H1 (cell line): ENCODE results near the gene CACNA1C. TPM values are rescaled to one million over a fixed set of nuclear protein-coding genes. Genes with fewer than 3 reads are reported as not detected.

Experiments used
- CTCF ChIA-PET: fragments of 300-600 bp; sonication (Branson Sonifier 250); formaldehyde crosslinking; loops from one replicate; lab custom pipeline; 2021; ENCODE audit not compliant: partially characterized antibody; lab: Charles Lee
- POLR2A ChIA-PET: fragments of 300-600 bp; sonication (Branson Sonifier 250); formaldehyde crosslinking; loops from one replicate; lab custom pipeline; 2021; ENCODE audit warnings: inconsistent platforms; ENCODE audit not compliant: partially characterized antibody; lab: Charles Lee
- DNase-seq, 2 experiments: peaks; one replicate each; pipeline versions ENCODE4 v3.0.0 to v3.0.0-alpha.2; 2010 to 2022; ENCODE audit warnings: low spot score in 2 of 2, low read depth in 1 of 2, mixed read lengths in 1 of 2
- FAIRE-seq: peaks from 2 replicates; lab custom pipeline; 2011; peaks lifted over from hg19 to GRCh38; lab: Jason Lieb, UNC
- H2AFZ ChIP-seq: 2 replicates; pipeline ENCODE4 v1.8.1; 2012; ENCODE audit warnings: low read length, inconsistent platforms
- H2AK5ac ChIP-seq: 2 replicates; pipeline ENCODE4 v1.6.1; 2013; ENCODE audit warnings: low read depth, low read length
- H2BK120ac ChIP-seq: replicated peaks from 2 replicates; pipeline ENCODE3; 2013; ENCODE audit warnings: low read depth, low read length, inconsistent platforms
- H2BK12ac ChIP-seq: 2 replicates; pipeline ENCODE4 v1.6.1; 2013; ENCODE audit warnings: low read depth, low read length
- H2BK15ac ChIP-seq: 2 replicates; pipeline ENCODE4 v1.6.1; 2013; ENCODE audit warnings: low read length
- H2BK20ac ChIP-seq: 2 replicates; pipeline ENCODE4 v1.6.1; 2013; ENCODE audit warnings: low read length
- H2BK5ac ChIP-seq: 2 replicates; pipeline ENCODE4 v1.6.1; 2013; ENCODE audit warnings: low read depth, low read length
- H3K14ac ChIP-seq: 2 replicates; pipeline ENCODE4 v1.6.1; 2013; ENCODE audit warnings: inconsistent platforms; ENCODE audit not compliant: insufficient read length
- H3K18ac ChIP-seq: 2 replicates; pipeline ENCODE4 v1.6.1; 2013; ENCODE audit warnings: low read length; ENCODE audit errors: extremely low read depth
- H3K23ac ChIP-seq: 2 replicates; pipeline ENCODE4 v1.6.1; 2013; ENCODE audit warnings: inconsistent platforms; ENCODE audit not compliant: insufficient read length
- H3K23me2 ChIP-seq: 2 replicates; pipeline ENCODE4 v1.6.1; 2013; ENCODE audit warnings: low read depth, low read length
- H3K27ac ChIP-seq: 2 replicates; pipeline ENCODE4 v1.6.1; 2011; ENCODE audit warnings: low read depth, low read length, inconsistent platforms
- H3K27me3 ChIP-seq, 4 experiments: replicated peaks in 1 of 4; 1 replicate in 1 of 4; 2 replicates in 3 of 4; pipeline versions ENCODE4 v1.6.1 to v1.8.1; 2011 to 2013; ENCODE audit warnings: low read length in 3 of 4, mild to moderate bottlenecking in 3 of 4, inconsistent platforms in 2 of 4, mixed read lengths in 2 of 4, moderate library complexity in 1 of 4; ENCODE audit not compliant: control insufficient read depth in 3 of 4, insufficient read depth in 3 of 4; ENCODE audit errors: extremely low read depth in 1 of 4
- H3K36me3 ChIP-seq, 4 experiments: 2 replicates each; pipeline versions ENCODE4 v1.6.1 to v1.8.1; 2011 to 2013; ENCODE audit warnings: mild to moderate bottlenecking in 4 of 4, low read length in 3 of 4, moderate library complexity in 2 of 4, control low read depth in 1 of 4, inconsistent platforms in 1 of 4; ENCODE audit not compliant: insufficient read depth in 4 of 4, control insufficient read depth in 2 of 4
- H3K4ac ChIP-seq: replicated peaks from 2 replicates; pipeline ENCODE3; 2013; ENCODE audit warnings: low read length, low read depth, mixed read lengths, inconsistent platforms; ENCODE audit not compliant: insufficient read length
- H3K4me1 ChIP-seq, 4 experiments: replicated peaks in 1 of 4; 1 replicate in 1 of 4; 2 replicates in 3 of 4; pipeline versions ENCODE4 v1.6.1 to v1.8.1; 2011 to 2013; ENCODE audit warnings: low read length in 3 of 4, inconsistent platforms in 2 of 4, mixed read lengths in 1 of 4; ENCODE audit not compliant: insufficient read depth in 4 of 4, control insufficient read depth in 3 of 4
- H3K4me2 ChIP-seq, 2 experiments: 2 replicates each; pipeline versions ENCODE4 v1.6.1 to v1.8.1; 2011 to 2013; ENCODE audit warnings: low read depth in 2 of 2, low read length in 2 of 2, control low read depth in 1 of 2, inconsistent platforms in 1 of 2, mild to moderate bottlenecking in 1 of 2; ENCODE audit not compliant: insufficient read depth in 1 of 2
- H3K4me3 ChIP-seq, 4 experiments: fragments of 200-600, 300-600 bp in 1 of 4; sonication (generic), shearing (Covaris generic), sonication (Bioruptor Twin) in 1 of 4; 2 replicates each; pipeline versions ENCODE4 v1.5.1 to v1.8.1; 2011 to 2016; ENCODE audit warnings: low read length in 4 of 4, low read depth in 3 of 4, control low read depth in 2 of 4, inconsistent platforms in 2 of 4, mild to moderate bottlenecking in 2 of 4, mixed read lengths in 1 of 4, moderate library complexity in 1 of 4; ENCODE audit not compliant: insufficient read depth in 2 of 4; ENCODE audit errors: extremely low read depth in 1 of 4
- H3K56ac ChIP-seq: replicated peaks from 2 replicates; pipeline ENCODE3; 2013; ENCODE audit warnings: low read depth, mild to moderate bottlenecking, mixed read lengths, low read length, inconsistent platforms; ENCODE audit not compliant: insufficient read length
- H3K79me1 ChIP-seq: 2 replicates; pipeline ENCODE4 v1.6.1; 2013; ENCODE audit warnings: low read depth, low read length, control low read depth
- H3K79me2 ChIP-seq, 2 experiments: 2 replicates each; pipeline versions ENCODE4 v1.6.1 to v1.8.1; 2012 to 2013; ENCODE audit warnings: low read length in 2 of 2, mild to moderate bottlenecking in 2 of 2, inconsistent platforms in 1 of 2; ENCODE audit not compliant: insufficient read depth in 2 of 2, control insufficient read depth in 1 of 2
- H3K9ac ChIP-seq, 4 experiments: replicated peaks in 1 of 4; 1 replicate in 1 of 4; 2 replicates in 3 of 4; pipeline versions ENCODE4 v1.6.1 to v1.8.1; 2011 to 2013; ENCODE audit warnings: low read depth in 3 of 4, low read length in 3 of 4, control low read depth in 2 of 4, mild to moderate bottlenecking in 2 of 4, moderate library complexity in 2 of 4, inconsistent platforms in 1 of 4; ENCODE audit errors: extremely low read depth in 1 of 4
- H3K9me3 ChIP-seq, 2 experiments: 2 replicates each; pipeline versions ENCODE4 v1.6.1 to v1.8.1; 2012 to 2013; ENCODE audit warnings: mild to moderate bottlenecking in 2 of 2, moderate library complexity in 2 of 2, control low read depth in 1 of 2, inconsistent platforms in 1 of 2, low read depth in 1 of 2, low read length in 1 of 2, mixed read lengths in 1 of 2; ENCODE audit not compliant: insufficient read depth in 2 of 2
- H4K20me1 ChIP-seq, 2 experiments: replicated peaks in 1 of 2; 2 replicates each; pipeline versions ENCODE3 to v1.8.1; 2011 to 2013; ENCODE audit warnings: inconsistent platforms in 2 of 2, low read length in 2 of 2, mild to moderate bottlenecking in 1 of 2; ENCODE audit not compliant: insufficient read depth in 2 of 2, control insufficient read depth in 1 of 2
- H4K5ac ChIP-seq: 2 replicates; pipeline ENCODE4 v1.6.1; 2013; ENCODE audit warnings: low read length, low read depth, mixed read lengths, inconsistent platforms; ENCODE audit not compliant: insufficient read length
- H4K8ac ChIP-seq: 2 replicates; pipeline ENCODE4 v1.8.0; 2013; ENCODE audit warnings: mild to moderate bottlenecking, moderate library complexity, low read length, inconsistent platforms; ENCODE audit not compliant: insufficient read depth; ENCODE audit errors: extremely low read depth
- H4K91ac ChIP-seq: replicated peaks from 2 replicates; pipeline ENCODE3; 2013; ENCODE audit warnings: low read length, mixed read lengths, inconsistent platforms; ENCODE audit not compliant: insufficient read length
- HDAC6 ChIP-seq: IDR thresholded peaks from one replicate; pipeline ENCODE4 v1.7.1; 2012; ENCODE audit warnings: low read depth, mild to moderate bottlenecking, inconsistent platforms, low read length, moderate library complexity
- SAP30 ChIP-seq: fragments of 300-600 bp; sonication (generic); IDR thresholded peaks from 2 replicates; pipeline ENCODE4 v1.7.1; 2012; ENCODE audit warnings: low read length, moderate library complexity, mild to moderate bottlenecking, inconsistent platforms; ENCODE audit not compliant: insufficient read depth, insufficient replicate concordance
- WGBS, 2 experiments: shearing (Covaris generic) in 1 of 2; methylation state at CpG; one replicate each; pipeline versions ENCODE4 v1.1.6 to v1.1.7; 2013 to 2015; ENCODE audit warnings: low lambda C conversion rate in 2 of 2, mixed read lengths in 2 of 2, inconsistent platforms in 1 of 2, low coverage in 1 of 2, missing lambda C conversion rate in 1 of 2; ENCODE audit not compliant: insufficient replicate concordance in 2 of 2, insufficient coverage in 1 of 2, insufficient read length in 1 of 2; ENCODE audit errors: extremely low coverage in 1 of 2, missing lambda C conversion rate in 1 of 2; 5-methylcytosine and 5-hydroxymethylcytosine counted together
- polyA plus RNA-seq, 7 experiments: library from polyadenylated mRNA; depleted of rRNA in 3 of 7; stranded (reverse) in 5 of 7; unstranded in 2 of 7; fragments of >200 nt in 5 of 7; fragments of 200-250 nt in 2 of 7; gene quantifications; 1 replicate in 5 of 7; 2 replicates in 1 of 7; 4 replicates in 1 of 7; pipeline versions ENCODE4 v1.2.1 to v1.2.3, GENCODE V29; 2011 to 2013; ENCODE audit warnings: missing spikeins in 2 of 7, mixed read lengths in 2 of 7
- total RNA-seq: library from RNA; stranded (reverse); fragmentation: NEBNext Ultra II Directional; extraction: Animal tissue kit (Norgen Biotek cat#: 25700); gene quantifications from 2 replicates; pipeline ENCODE4 v1.2.1, GENCODE V29; 2021

CACNA1C gene
- total and polyA plus RNA-seq, 2 of the 8 experiments (the other 6 are each of a cell fraction or from before 2014, with no cell fraction given), result 1.3 TPM

DNA sequence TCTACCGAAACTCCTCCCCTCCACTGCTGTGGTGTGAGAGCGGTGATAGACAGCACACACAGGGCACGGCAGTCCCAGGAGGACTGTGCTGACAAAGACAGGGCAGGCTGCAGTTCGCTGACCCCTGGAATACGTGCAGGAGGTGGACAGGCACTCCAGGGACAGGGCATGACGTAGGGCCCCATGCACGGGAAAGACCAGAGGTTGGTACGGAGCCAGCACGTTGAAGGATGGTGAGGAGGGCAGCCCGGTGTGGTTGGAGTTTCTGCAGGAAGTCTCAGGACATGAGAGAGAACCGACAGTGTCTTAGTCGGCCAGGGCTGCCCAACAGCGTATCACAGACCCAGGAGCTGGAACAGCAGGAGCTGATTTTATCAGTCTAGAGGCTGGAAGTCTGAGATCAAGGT is 487.8 kb downstream of the CACNA1C start:
- POLR2A ChIA-PET, result no interaction called here
- H2BK5ac ChIP-seq, result no peak overlapping the region
- 88% methylated on average over 13 of the region's 13 CpGs; no CpG with 5 or more reads in 1 of the 2 experiments for WGBS, 2 experiments
- TF ChIP-seq SAP30, result no peak
- TF ChIP-seq HDAC6, result no peak

More for the DNA sequence above, 487.8 kb downstream of the CACNA1C start:
- H3K18ac ChIP-seq, result no peak overlapping the region
- no peak overlapping the region for H3K23ac ChIP-seq
- no peaks in the 10 kb centered on the region for H3K36me3 ChIP-seq
- H3K23me2 ChIP-seq, result no peaks in the 10 kb centered on the region
- H2BK20ac ChIP-seq, result no peak overlapping the region
- no peak overlapping the region for H2AFZ ChIP-seq
- H3K27ac ChIP-seq, result no peak overlapping the region
- H3K14ac ChIP-seq, result no peak overlapping the region
- no peak overlapping the region for H3K9ac ChIP-seq
- no peak overlapping the region for H2BK12ac ChIP-seq
- FAIRE-seq (no peak), DNase-seq (no peak)
- H3K79me2 ChIP-seq, result no peaks in the 10 kb centered on the region
- no peak overlapping the region for H3K4me2 ChIP-seq
- no peaks in the 10 kb centered on the region for H3K9me3 ChIP-seq
- H4K8ac ChIP-seq, result no peak overlapping the region
- no peaks in the 10 kb centered on the region for H3K79me1 ChIP-seq
- H2AK5ac ChIP-seq, result 0 out of 2 replicates have a peak overlapping the region, but pooled peaks have one; percentile 48
- H4K91ac ChIP-seq, result no peak overlapping the region
- H4K20me1 ChIP-seq, result no peaks in the 10 kb centered on the region
- H4K5ac ChIP-seq, result no peak overlapping the region
- H3K27me3 ChIP-seq, result no peaks in the 10 kb centered on the region
- H3K4me1 ChIP-seq, result no peaks in the 10 kb centered on the region
- H3K4ac ChIP-seq, result no peak overlapping the region
- CTCF ChIA-PET, result interaction anchor here (0.6 to 1.4 kb wide), 3 partner anchors 42 to 253 kb away, joined by 3 to 4 read pairs (median 3); no protein-coding TSS in a partner anchor
- no peak overlapping the region for H2BK120ac ChIP-seq
- H2BK15ac ChIP-seq, result no peak overlapping the region
- H3K4me3 ChIP-seq, result no peak overlapping the region
- no peak overlapping the region for H3K56ac ChIP-seq
